Lung (tissue), 12 donors: ENCODE measurements around the gene HOXB7. TPM values are rescaled to one million over a fixed set of nuclear protein-coding genes. Genes with fewer than 3 reads are reported as not detected.

ENCODE experiments used
- ATAC-seq: fragments of 200-7000 bp; cut with Tn5 transposase; one replicate; pipeline ENCODE4 v1.9.1; 2020; ENCODE audit warnings: moderate number of reproducible peaks; ENCODE audit not compliant: insufficient read depth, low FRiP score
- DNase-seq, 3 donors: peaks; one replicate each; pipeline ENCODE4 v3.0.0-alpha.2; 2013 to 2017
- H3K27ac ChIP-seq, 2 donors: one replicate each; pipeline ENCODE4 v1.5.1; 2013; ENCODE audit warnings: mild to moderate bottlenecking in 2 of 2, moderate library complexity in 2 of 2, control low read depth in 1 of 2, inconsistent platforms in 1 of 2, low read depth in 1 of 2, low read length in 1 of 2
- H3K27me3 ChIP-seq, 3 donors: one replicate each; pipeline ENCODE4 v1.5.1; 2013; ENCODE audit warnings: low read length in 2 of 3; ENCODE audit not compliant: control insufficient read depth in 3 of 3, insufficient read depth in 3 of 3
- H3K36me3 ChIP-seq, 4 donors: one replicate each; pipeline ENCODE4 v1.5.1; 2013; ENCODE audit warnings: low read length in 4 of 4, mild to moderate bottlenecking in 1 of 4, moderate library complexity in 1 of 4; ENCODE audit not compliant: control insufficient read depth in 4 of 4, insufficient read depth in 4 of 4
- H3K4me1 ChIP-seq, 5 donors: one replicate each; pipeline ENCODE4 v1.5.1; 2013; ENCODE audit warnings: low read length in 5 of 5, mild to moderate bottlenecking in 2 of 5, moderate library complexity in 1 of 5; ENCODE audit not compliant: control insufficient read depth in 5 of 5, insufficient read depth in 5 of 5
- H3K4me3 ChIP-seq: one replicate; pipeline ENCODE4 v1.5.1; 2013; ENCODE audit warnings: mild to moderate bottlenecking, control low read depth, moderate library complexity
- H3K9ac ChIP-seq, 2 donors: one replicate each; pipeline ENCODE4 v1.5.1; 2013; ENCODE audit warnings: low read length in 2 of 2, control low read depth in 1 of 2; ENCODE audit not compliant: insufficient read depth in 1 of 2
- H3K9me3 ChIP-seq, 4 donors: one replicate each; pipeline ENCODE4 v1.5.1; 2013; ENCODE audit warnings: low read length in 3 of 4, mild to moderate bottlenecking in 1 of 4, moderate library complexity in 1 of 4; ENCODE audit not compliant: control insufficient read depth in 4 of 4, insufficient read depth in 3 of 4
- WGBS, 2 donors: extraction: QIAGEN DNeasy Blood & Tissue Kit; methylation state at CpG; one replicate each; pipeline ENCODE4 v1.1.7; 2013; 5-methylcytosine and 5-hydroxymethylcytosine counted together
- polyA plus RNA-seq, 2 donors: library from polyadenylated mRNA; stranded (reverse); fragments of 200-250 nt; gene quantifications; one replicate each; pipeline ENCODE4 v1.2.1, GENCODE V29; 2013
- total RNA-seq, 2 donors: library from RNA; depleted of rRNA in 1 of 2; stranded (reverse); fragments of >200 nt in 1 of 2; gene quantifications; one replicate each; pipeline ENCODE4 v1.2.1, GENCODE V29; 2014 to 2021
- TF ChIP-seq, protein P1 (sequence below): IDR thresholded peaks from 2 replicates; pipeline ENCODE4 v1.5.1; 2012; ENCODE audit warnings: mild to moderate bottlenecking; ENCODE audit errors: control extremely low read depth, extremely low read depth
- donor health status: control.
- donor health status: control.
- donor health status: Bipolar disorder and iron deficiency.
- donor health status: healthy.
- donor health status: DM: yes; HTN: yes; CAD: no.

Gene HOXB7
- total and polyA plus RNA-seq, 4 donors = 0.43 to 3.3 (median 2.3) TPM

- H3K27ac ChIP-seq = no peak overlapping the region
- no peaks in the 10 kb centered on the region for H3K9me3 ChIP-seq
- no peak overlapping the region for H3K9ac ChIP-seq
- no peak overlapping the region for H3K4me3 ChIP-seq
- no peaks in the 10 kb centered on the region for H3K36me3 ChIP-seq
- peak in 1 of 3 donors; percentile 61 for DNase-seq
- TF ChIP-seq, protein P1, sequence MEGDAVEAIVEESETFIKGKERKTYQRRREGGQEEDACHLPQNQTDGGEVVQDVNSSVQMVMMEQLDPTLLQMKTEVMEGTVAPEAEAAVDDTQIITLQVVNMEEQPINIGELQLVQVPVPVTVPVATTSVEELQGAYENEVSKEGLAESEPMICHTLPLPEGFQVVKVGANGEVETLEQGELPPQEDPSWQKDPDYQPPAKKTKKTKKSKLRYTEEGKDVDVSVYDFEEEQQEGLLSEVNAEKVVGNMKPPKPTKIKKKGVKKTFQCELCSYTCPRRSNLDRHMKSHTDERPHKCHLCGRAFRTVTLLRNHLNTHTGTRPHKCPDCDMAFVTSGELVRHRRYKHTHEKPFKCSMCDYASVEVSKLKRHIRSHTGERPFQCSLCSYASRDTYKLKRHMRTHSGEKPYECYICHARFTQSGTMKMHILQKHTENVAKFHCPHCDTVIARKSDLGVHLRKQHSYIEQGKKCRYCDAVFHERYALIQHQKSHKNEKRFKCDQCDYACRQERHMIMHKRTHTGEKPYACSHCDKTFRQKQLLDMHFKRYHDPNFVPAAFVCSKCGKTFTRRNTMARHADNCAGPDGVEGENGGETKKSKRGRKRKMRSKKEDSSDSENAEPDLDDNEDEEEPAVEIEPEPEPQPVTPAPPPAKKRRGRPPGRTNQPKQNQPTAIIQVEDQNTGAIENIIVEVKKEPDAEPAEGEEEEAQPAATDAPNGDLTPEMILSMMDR = no peak
- WGBS, 2 donors = 5 to 10% methylated on average over 55 of the region's 55 CpGs
- H3K27me3 ChIP-seq = peaks cover 12 to 81% (median 62%) of the 10 kb centered on the region in 3 donors
- peaks cover 0 to 26% (median 4%) of the 10 kb centered on the region in 5 donors for H3K4me1 ChIP-seq
- ATAC-seq = no peak
Measured at GRCh38 chr17:48613862-48614694, 3.3 kb upstream of the HOXB7 start.

GRCh38 chr17:48612854-48613691, 2.3 kb upstream of the HOXB7 start:
- Histone ChIP-seq H3K9me3 (no peaks in the 10 kb centered on the region), H3K27me3 (peaks cover 12 to 79% (median 57%) of the 10 kb centered on the region in 3 donors), H3K9ac (peak overlapping the region in 1 of 2 donors; percentile 46), H3K27ac (peak overlapping the region in 1 of 2 donors; percentile 1), H3K36me3 (no peaks in the 10 kb centered on the region), H3K4me3 (no peak overlapping the region), H3K4me1 (peaks cover 0 to 21% (median 4%) of the 10 kb centered on the region in 5 donors)
- DNase-seq = peak; percentile 70 to 79 (median 72)
- 2 to 3% methylated on average over 64 to 67 of the region's 67 CpGs for WGBS, 2 donors
- no peak for ATAC-seq
- TF ChIP-seq, protein P1 = no peak

DNA sequence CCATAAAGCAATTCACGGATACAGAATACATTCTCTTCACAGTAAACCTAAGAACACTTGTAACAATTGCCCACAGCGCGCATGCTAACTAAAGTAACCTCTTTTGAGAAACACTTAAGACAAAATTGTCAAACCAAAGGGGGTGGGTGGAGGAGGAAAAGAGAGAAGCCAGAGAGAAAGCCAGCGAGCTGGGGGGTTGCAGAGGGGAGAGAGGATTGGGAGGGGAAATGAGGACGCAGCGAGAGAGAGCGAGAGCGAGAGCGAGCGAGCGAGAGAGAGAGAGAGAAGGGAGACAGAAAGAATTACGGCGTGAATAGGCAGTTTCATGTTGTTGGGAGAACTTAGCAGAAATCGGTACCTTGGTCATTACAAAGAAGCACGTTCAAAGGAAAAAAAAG, 1.6 kb upstream of the HOXB7 start:
- TF ChIP-seq, protein P1 = no peak
- WGBS, 2 donors = 3 to 5% methylated on average over 15 of the region's 15 CpGs

More for the DNA sequence above, 1.6 kb upstream of the HOXB7 start:
- Histone ChIP-seq H3K36me3 (no peaks in the 10 kb centered on the region), H3K9ac (no peak overlapping the region), H3K27me3 (peaks cover 7 to 78% (median 54%) of the 10 kb centered on the region in 3 donors), H3K9me3 (peaks cover 0 to 2% (median 0%) of the 10 kb centered on the region in 4 donors), H3K4me3 (no peak overlapping the region), H3K4me1 (peaks cover 0 to 21% (median 4%) of the 10 kb centered on the region in 5 donors), H3K27ac (no peak overlapping the region)
- DNase-seq = peak in 2 of 3 donors; percentile 46 to 62
- ATAC-seq = no peak
